ENCODE measurements around the gene GPRC5B. TPM values are rescaled to one million over a fixed set of nuclear protein-coding genes. Genes with fewer than 3 reads are reported as not detected.

Gene GPRC5B, protein sequence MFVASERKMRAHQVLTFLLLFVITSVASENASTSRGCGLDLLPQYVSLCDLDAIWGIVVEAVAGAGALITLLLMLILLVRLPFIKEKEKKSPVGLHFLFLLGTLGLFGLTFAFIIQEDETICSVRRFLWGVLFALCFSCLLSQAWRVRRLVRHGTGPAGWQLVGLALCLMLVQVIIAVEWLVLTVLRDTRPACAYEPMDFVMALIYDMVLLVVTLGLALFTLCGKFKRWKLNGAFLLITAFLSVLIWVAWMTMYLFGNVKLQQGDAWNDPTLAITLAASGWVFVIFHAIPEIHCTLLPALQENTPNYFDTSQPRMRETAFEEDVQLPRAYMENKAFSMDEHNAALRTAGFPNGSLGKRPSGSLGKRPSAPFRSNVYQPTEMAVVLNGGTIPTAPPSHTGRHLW
- 10.2 and 37.1 TPM in 2 replicates for total RNA-seq

DNA sequence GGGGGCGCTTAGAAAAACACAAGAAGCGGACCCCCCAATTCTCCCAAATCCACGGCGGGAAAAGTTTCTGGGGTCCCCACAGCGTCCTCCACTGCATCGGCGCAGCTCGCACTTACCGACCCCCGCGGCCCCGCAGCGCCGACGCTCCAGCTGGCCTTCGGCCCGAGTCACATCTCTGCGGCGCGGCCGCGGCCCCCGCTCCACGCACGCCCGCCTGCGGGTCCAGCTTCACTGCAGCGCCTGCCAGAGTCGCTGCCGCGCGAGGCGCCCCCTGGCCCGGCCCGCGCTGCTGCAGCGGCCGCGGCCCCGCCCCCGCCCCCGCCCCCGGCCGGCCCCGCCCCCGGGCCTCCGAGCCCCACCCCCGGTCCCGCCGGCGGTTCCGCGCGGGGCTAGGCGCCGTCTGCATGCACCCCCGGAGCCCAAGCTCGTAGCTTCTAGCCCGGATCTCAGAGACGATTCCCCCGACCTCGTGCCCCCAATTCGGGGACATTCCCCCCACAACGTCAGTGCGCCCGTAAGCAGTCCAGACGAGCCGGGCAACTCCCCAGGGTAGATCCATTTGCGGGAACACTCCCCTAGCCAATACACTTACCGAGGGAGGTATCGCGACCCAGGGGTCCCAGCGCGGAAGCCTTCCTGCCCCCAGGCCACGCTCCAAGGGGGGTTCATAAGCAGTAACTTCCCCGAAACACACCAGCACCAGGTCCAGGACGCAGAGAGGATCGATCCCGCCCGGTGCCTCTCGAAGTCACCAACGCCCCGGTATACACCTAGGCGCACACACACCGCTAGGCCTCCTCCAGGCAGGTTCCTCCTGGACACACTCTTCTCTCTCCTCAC lies at the start of gene GPRC5B:
Gene GPRC5B (minus strand): TSS at position 238 of the 840 bp plus-strand sequence. CDS start 12,003 bp downstream, outside the sequence.

Other genes starting within 250 kb of the GPRC5B start
- gene KNOP1, start 166.6 kb downstream of the GPRC5B start, total RNA-seq, result 12.9 and 17.4 TPM in 2 replicates
- 4.5 and 20.7 TPM in 2 replicates for gene IQCK, start 166.6 kb downstream of the GPRC5B start, total RNA-seq
- gene GPR139, start 189.0 kb upstream of the GPRC5B start, total RNA-seq, result not detected in 2 replicates

All from epithelial cell of alveolus of lung (primary cell).